NCI-H82 (cell line): ENCODE results near the gene MC4R.

ENCODE experiments used
- DNase-seq: peaks from one replicate; lab custom pipeline; 2025; lab: John Stamatoyannopoulos, UW

Gene MC4R

DNA sequence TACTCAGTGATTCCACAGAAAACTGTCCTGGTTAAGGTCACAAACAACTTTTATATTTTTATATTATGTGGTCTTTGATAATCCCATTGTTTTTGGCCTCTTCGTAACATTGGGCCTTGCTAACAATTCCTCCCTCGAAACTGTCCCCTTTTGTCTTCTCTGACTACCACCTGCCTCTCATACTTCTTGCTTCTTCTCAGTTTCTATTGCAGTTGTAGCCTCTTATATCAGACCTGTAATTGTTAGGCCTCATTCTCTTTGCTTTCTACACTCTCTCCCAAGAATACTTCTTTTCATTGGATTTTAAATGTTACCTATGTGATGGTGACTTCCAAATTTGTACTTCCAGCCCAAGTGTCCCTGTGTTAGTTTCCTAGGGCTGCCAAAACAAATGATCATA lies 44.7 kb downstream of the MC4R start:
- DNase-seq, result no peak

DNA sequence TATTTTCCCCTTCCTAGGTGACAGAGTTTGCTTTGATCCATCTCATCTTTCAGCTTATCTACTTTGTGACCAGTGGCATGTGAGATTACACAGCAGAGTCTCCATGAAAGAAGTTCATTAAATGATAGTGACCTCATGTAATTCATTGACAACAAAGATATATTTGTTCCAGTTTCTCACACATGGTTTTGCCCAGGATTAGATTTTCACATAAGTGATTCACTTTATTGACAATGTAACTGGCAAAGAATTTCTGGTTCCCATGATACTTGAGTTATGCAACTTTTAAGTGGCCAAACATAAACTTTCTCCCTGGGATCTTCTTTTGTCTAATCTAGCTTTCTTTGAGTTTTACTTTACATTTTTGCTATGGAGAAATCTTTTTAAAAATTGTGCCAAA lies 50.0 kb downstream of the MC4R start:
- DNase-seq, result no peak
